Measurements from ENCODE around the gene INO80.

- no peak for TF ChIP-seq CTCF (conservative IDR thresholded peaks at IDR 0.05 in 1 of 2, IDR thresholded peaks at IDR 0.05 in 1 of 2; ENCODE audit: low read depth in 1 of 2, low read length in 2 of 2)
- no peak for TF ChIP-seq EZH2 (IDR thresholded peaks at IDR 0.05; ENCODE audit: low read length, missing control alignments)
Measured at GRCh38 chr15:41079717-41080116, 36.4 kb downstream of the INO80 start.

All from fibroblast of lung (primary cell).